Effector memory CD8-positive, alpha-beta T cell (primary cell): Measurements from ENCODE around the gene SZT2.

Experiments used
- ATAC-seq: fragments of 150-1000 bp; cut with Tn5 transposase; replicated peaks from 2 replicates; pipeline ENCODE4 v1.10.0; 2021; ENCODE audit warnings: mild to moderate bottlenecking, moderate library complexity
- DNase-seq, 3 experiments: peaks; one replicate each; pipeline ENCODE4 v3.0.0; 2021
- H3K27ac Mint-ChIP-seq, 2 donors: one replicate each; pipeline ENCODE4 v1.8.0; 2022; ENCODE audit warnings: mild to moderate bottlenecking in 2 of 2, mixed read lengths in 2 of 2, moderate library complexity in 2 of 2
- H3K27me3 Mint-ChIP-seq, 2 donors: one replicate each; pipeline ENCODE4 v1.8.0; 2022; ENCODE audit warnings: mixed read lengths in 2 of 2
- H3K36me3 Mint-ChIP-seq: one replicate; pipeline ENCODE4 v1.8.0; 2022; ENCODE audit warnings: mild to moderate bottlenecking, moderate library complexity, mixed read lengths; ENCODE audit not compliant: insufficient read depth
- H3K4me1 Mint-ChIP-seq, 2 donors: one replicate each; pipeline ENCODE4 v1.8.0; 2022; ENCODE audit warnings: low read depth in 2 of 2, mixed read lengths in 2 of 2
- H3K4me3 Mint-ChIP-seq, 2 donors: one replicate each; pipeline ENCODE4 v1.8.0; 2022; ENCODE audit warnings: mild to moderate bottlenecking in 2 of 2, mixed read lengths in 2 of 2, moderate library complexity in 2 of 2
- H3K9me3 Mint-ChIP-seq, 2 donors: one replicate each; pipeline ENCODE4 v1.8.0; 2022; ENCODE audit warnings: mixed read lengths in 2 of 2

The SZT2 gene

DNA sequence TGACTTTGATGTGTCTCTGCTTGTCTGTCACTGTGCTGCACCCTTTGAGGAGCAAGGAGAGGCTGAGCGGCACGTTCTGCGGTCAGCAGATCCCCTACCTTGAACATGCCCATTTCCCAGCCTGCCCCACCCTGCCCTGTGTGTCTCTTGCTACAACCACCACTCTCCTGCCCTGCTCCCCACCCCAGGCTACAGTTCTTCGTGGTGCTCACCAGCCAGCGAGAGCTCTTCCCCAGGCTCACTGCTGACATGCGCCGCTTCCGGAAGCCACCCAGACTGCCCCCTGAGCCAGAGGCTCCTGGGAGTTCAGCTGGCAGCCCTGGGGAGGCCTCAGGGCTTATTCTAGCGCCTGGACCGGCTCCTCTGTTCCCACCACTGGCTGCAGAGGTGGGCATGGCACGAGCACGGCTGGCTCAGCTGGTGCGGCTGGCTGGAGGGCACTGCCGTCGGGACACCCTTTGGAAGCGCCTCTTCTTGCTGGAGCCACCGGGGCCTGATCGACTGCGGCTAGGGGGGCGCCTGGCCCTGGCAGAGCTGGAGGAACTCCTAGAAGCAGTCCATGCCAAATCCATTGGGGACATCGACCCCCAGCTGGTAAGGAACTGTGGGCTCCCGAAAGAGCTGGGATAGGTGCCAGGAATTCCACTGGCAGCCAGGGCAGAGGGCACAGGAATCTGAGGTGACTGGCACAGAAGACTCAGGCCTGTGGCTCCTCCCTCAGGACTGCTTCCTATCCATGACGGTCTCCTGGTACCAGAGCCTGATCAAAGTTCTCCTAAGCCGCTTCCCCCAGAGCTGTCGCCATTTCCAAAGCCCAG lies 58.4 kb downstream of the SZT2 start:
- Mint-ChIP-seq H3K36me3 (peaks cover 41% of the 10 kb centered on the region), H3K9me3 (no peaks in the 10 kb centered on the region), H3K27me3 (no peaks in the 10 kb centered on the region), H3K4me1 (peaks cover 6 to 7% of the 10 kb centered on the region in 2 donors), H3K27ac (peak overlapping the region in 1 of 2 donors; percentile 28), H3K4me3 (no peak overlapping the region)
- ATAC-seq, result no peak
- no peak for DNase-seq

DNA sequence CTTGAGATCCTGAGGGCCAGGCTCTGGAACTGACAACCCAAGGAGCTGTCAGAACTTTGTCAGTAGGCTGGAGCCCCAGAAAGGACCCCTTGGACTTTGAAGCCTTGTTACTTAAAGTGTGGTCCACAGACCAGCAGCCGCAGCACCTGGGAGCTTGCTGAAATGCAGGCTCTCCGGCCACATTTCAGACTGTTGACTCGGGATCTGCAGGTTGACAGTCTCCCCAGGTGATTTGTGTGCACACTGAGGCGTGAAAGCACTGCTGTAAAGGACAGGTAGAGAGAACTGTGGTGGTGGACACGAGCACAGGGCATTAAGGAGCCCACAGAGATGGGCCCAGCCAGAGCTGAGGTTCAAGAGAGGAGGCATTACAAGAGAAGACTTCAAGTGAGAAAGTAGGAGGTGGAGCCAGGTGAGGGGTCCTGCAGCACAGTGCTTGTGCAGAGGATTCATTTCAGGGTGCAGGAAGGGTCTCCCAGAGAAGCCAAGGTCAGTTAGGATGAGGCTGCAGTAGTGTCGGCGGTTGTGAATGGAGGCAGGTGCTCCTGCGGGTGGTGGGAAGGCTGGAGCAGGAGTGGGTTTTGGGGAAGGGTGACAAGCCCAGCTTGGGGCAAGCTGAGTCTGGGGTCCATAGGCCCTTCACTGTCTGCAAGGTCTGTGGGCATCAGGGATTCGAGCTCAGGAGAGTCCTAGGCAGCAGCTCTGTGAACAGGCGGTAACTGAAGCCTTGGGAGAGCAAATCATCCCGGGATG lies 59.4 kb downstream of the SZT2 start:
- peaks cover 45% of the 10 kb centered on the region for H3K36me3 Mint-ChIP-seq
- peaks cover 6 to 11% of the 10 kb centered on the region in 2 donors for H3K4me1 Mint-ChIP-seq
- ATAC-seq, result no peak
- no peak overlapping the region for H3K4me3 Mint-ChIP-seq
- DNase-seq, result no peak
- no peaks in the 10 kb centered on the region for H3K9me3 Mint-ChIP-seq
- H3K27me3 Mint-ChIP-seq, result no peaks in the 10 kb centered on the region
- peak overlapping the region; percentile 28 to 36 for H3K27ac Mint-ChIP-seq

GRCh38 chr1:43449708-43450069 lies 60.0 kb downstream of the SZT2 start:
- H3K9me3 Mint-ChIP-seq, result no peaks in the 10 kb centered on the region
- no peak for ATAC-seq
- H3K27ac Mint-ChIP-seq, result peak overlapping the region; percentile 28 to 36
- no peaks in the 10 kb centered on the region for H3K27me3 Mint-ChIP-seq
- peaks cover 48% of the 10 kb centered on the region for H3K36me3 Mint-ChIP-seq
- DNase-seq, result no peak
- no peak overlapping the region for H3K4me3 Mint-ChIP-seq
- H3K4me1 Mint-ChIP-seq, result peaks cover 12 to 17% of the 10 kb centered on the region in 2 donors

- ATAC-seq (no peak), DNase-seq (no peak)
- H3K9me3 Mint-ChIP-seq, result no peaks in the 10 kb centered on the region
- peaks cover 12 to 17% of the 10 kb centered on the region in 2 donors for H3K4me1 Mint-ChIP-seq
- H3K27ac Mint-ChIP-seq, result peak overlapping the region; percentile 31 to 72
- H3K27me3 Mint-ChIP-seq, result peaks cover 3% of the 10 kb centered on the region in 2 donors
- H3K4me3 Mint-ChIP-seq, result no peak overlapping the region
- peaks cover 42% of the 10 kb centered on the region for H3K36me3 Mint-ChIP-seq
These were observed 60.7 kb downstream of the SZT2 start for GRCh38 chr1:43450251-43450941.

DNA sequence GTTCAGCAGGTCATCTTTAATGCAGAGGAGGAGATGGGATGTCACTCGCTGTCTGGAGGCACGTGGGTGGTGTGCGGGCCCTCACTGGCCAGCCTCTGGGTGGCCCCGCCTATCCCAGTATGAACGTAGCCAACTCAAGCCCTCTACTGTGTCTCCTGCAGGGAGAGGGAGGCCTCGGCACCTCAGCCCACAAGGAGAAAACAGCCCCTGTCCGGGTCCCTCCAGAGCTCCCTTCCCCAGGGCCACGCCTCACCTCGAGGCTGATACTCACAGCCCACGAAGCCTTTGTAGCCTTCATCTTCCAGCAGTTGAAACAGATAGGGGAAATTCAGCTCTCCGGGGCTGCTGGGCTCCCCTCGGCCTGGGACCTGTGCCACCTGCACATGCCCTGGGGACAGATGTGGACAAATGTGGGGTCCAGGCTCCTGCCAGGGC lies 61.5 kb downstream of the SZT2 start:
- no peak for DNase-seq
- Mint-ChIP-seq H3K9me3 (no peaks in the 10 kb centered on the region), H3K4me3 (no peak overlapping the region), H3K27ac (peak overlapping the region; percentile 31 to 72), H3K27me3 (peaks cover 11% of the 10 kb centered on the region in 2 donors), H3K36me3 (peaks cover 37% of the 10 kb centered on the region), H3K4me1 (peaks cover 12 to 17% of the 10 kb centered on the region in 2 donors)
- no peak for ATAC-seq

- H3K4me3 Mint-ChIP-seq, result peak overlapping the region; percentile 71 to 83
- peaks cover 29% of the 10 kb centered on the region for H3K36me3 Mint-ChIP-seq
- peaks cover 17 to 18% of the 10 kb centered on the region in 2 donors for H3K27me3 Mint-ChIP-seq
- H3K9me3 Mint-ChIP-seq, result no peaks in the 10 kb centered on the region
- DNase-seq (no peak), ATAC-seq (no peak)
- peak overlapping the region; percentile 72 to 77 for H3K27ac Mint-ChIP-seq
- peaks cover 12 to 17% of the 10 kb centered on the region in 2 donors for H3K4me1 Mint-ChIP-seq
These were observed 62.2 kb downstream of the SZT2 start for GRCh38 chr1:43451701-43452532.

- H3K36me3 Mint-ChIP-seq, result peaks cover 20% of the 10 kb centered on the region
- no peaks in the 10 kb centered on the region for H3K9me3 Mint-ChIP-seq
- DNase-seq, result no peak
- ATAC-seq, result peak; percentile 2
- peak overlapping the region; percentile 71 to 83 for H3K4me3 Mint-ChIP-seq
- H3K27ac Mint-ChIP-seq, result peak overlapping the region; percentile 72 to 77
- H3K27me3 Mint-ChIP-seq, result peaks cover 23 to 28% of the 10 kb centered on the region in 2 donors
- peaks cover 12 to 17% of the 10 kb centered on the region in 2 donors for H3K4me1 Mint-ChIP-seq
These were observed 63.2 kb downstream of the SZT2 start for GRCh38 chr1:43452789-43453441.

DNA sequence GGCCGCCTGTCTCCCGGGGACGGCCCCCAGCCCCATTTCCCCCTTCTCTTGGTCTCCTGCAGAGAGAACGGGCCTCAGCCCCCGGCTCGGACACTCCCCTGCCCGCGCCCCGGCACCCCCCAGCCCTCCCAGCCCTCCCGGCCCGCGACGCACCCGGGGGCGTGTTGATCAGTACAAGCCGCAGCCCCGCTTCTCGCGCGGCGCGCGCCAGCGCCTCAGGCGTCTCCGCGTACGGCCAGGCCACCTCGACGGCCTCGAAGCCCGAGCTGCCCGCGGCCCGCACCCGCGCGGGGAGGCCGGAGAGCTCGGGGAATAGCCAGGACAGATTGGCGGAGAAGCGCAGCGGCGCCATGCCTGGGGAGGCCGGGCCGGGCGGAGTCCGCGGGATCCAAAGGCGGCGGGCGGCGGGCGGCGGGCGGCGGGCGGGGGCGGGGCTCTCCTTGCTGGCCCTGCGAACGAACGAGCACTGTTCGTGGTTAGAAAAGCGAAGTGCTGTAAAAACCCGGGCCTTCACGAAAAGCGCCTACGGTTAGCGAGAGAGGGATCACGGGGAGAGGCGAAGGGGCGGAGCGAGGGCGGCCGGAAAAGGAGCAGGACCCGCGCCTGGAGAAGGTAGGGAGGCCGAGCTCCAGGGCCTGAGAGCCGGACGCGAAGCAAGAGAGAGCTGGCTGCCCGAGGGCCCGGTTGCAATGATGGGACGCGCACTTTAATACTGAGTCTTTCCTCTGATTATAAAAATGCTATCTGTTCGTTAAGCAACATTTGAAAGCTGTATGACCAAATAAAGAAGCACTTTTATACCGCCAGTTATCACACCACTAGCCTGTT lies 64.0 kb downstream of the SZT2 start, which contains the start of gene HYI:
Gene HYI, minus strand, starts transcription at position 490 of the 828 bp plus-strand sequence. Its CDS starts 138 bp downstream, at position 352.
- DNase-seq, result peak; percentile 38 to 46 (median 41)
- peak within 1 kb of the TSS; percentile 83 to 84 for H3K4me3 Mint-ChIP-seq
- no peaks in the 10 kb centered on the region for H3K9me3 Mint-ChIP-seq
- peaks cover 20% of the 10 kb centered on the region for H3K36me3 Mint-ChIP-seq
- peaks cover 12 to 17% of the 10 kb centered on the region in 2 donors for H3K4me1 Mint-ChIP-seq
- ATAC-seq, result peak; percentile 75
- peak within 1 kb of the TSS; percentile 75 to 77 for H3K27ac Mint-ChIP-seq
- H3K27me3 Mint-ChIP-seq, result peaks cover 31 to 35% of the 10 kb centered on the region in 2 donors

DNA sequence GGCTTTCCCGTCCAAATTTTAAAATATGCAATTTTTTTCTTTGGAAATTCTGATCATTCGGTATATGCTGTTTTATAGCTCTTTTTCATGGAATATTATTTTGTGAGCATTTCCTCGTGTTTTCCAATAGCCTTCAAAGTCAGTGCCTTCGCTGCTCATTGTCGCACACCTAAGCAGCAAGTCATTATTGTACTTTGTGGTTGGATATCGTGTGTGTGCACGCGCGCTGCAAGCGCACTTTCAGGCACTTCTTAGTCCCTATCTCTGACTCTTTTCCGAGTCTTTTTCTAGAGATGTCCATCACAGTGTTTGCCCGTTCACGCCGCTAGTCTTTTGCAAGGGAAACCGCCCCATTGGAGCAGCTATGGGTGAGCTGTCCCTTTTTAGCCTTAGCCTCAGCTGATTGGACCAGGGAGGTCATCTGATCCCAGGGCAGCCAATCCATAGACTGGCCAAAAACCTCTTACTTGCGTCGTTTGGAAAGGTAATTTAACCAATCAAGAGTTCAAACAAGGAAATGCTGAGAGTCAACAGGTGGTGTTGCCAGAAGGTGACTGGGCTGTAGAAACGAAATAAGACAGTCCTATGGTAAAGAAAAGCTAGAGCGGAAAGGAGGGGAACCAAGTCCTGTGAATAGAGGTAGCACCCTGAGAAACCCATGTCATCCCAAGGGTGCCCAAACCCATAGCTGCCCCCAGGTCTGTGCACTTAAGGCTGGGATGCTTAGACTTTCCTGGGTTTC lies 64.7 kb downstream of the SZT2 start:
- Mint-ChIP-seq H3K36me3 (peaks cover 20% of the 10 kb centered on the region), H3K4me1 (peaks cover 12 to 17% of the 10 kb centered on the region in 2 donors), H3K9me3 (no peaks in the 10 kb centered on the region), H3K27ac (peak overlapping the region; percentile 63 to 75), H3K27me3 (peaks cover 34 to 43% of the 10 kb centered on the region in 2 donors), H3K4me3 (peak overlapping the region; percentile 83 to 84)
- DNase-seq (peak; percentile 36 to 44 (median 39)), ATAC-seq (peak; percentile 73)

DNA sequence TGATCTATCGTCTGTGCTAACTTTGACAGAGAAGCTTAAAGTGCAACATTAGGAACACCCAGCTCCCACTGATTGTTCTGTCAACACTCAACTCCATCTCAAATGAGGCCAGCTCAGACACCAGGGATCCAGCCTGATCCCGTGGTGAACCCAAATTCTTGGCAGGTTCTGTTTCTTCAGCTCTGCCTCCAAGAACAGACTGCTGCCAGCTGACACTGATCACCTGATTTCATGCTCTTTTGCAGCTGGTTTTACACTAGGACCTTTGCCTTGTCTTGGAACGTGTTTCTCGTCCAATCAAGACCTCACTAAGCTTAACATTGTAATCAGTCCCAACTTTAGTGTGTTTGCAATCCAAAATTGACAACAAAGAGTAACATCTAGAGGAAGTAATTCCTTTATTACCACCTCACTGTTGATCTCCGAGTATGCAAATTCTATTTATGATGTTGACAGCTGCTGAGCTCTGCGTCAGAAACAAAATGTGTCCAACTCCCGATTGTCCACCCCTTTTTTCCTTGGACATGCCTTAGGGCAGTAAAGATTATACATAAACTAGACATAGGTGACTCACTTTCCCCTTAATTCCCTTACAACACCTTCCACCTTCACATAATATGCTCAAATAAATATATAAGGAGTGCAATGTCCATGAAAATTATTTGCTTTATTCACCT lies 65.7 kb downstream of the SZT2 start:
- no peaks in the 10 kb centered on the region for H3K9me3 Mint-ChIP-seq
- H3K27ac Mint-ChIP-seq, result no peak overlapping the region
- DNase-seq, result no peak

More for the DNA sequence above, 65.7 kb downstream of the SZT2 start:
- peaks cover 18% of the 10 kb centered on the region for H3K36me3 Mint-ChIP-seq
- H3K4me3 Mint-ChIP-seq, result no peak overlapping the region
- peaks cover 12 to 17% of the 10 kb centered on the region in 2 donors for H3K4me1 Mint-ChIP-seq
- ATAC-seq, result no peak
- peaks cover 34 to 50% of the 10 kb centered on the region in 2 donors for H3K27me3 Mint-ChIP-seq
